PC-3 (cell line): ENCODE data around the gene MYO5B.

Experiments used
- CTCF ChIP-seq: fragments of 300-600 bp; sonication (generic); conservative IDR thresholded peaks from 2 replicates; pipeline ENCODE4 v1.5.1; 2017; ENCODE audit warnings: antibody characterized with exemption, low read depth, mild to moderate bottlenecking, low read length
- EZH2 ChIP-seq: fragments of 300-600 bp; sonication (generic); IDR thresholded peaks from one replicate; pipeline ENCODE4 v1.6.1; 2017; ENCODE audit warnings: antibody characterized with exemption, mild to moderate bottlenecking, low read length; ENCODE audit not compliant: unreplicated experiment
- EZH2phosphoT487 ChIP-seq: fragments of 300-600 bp; sonication (generic); IDR thresholded peaks from 2 replicates; pipeline ENCODE4 v1.6.1; 2018; ENCODE audit warnings: mild to moderate bottlenecking, antibody characterized with exemption, low read length, borderline replicate concordance

DNA sequence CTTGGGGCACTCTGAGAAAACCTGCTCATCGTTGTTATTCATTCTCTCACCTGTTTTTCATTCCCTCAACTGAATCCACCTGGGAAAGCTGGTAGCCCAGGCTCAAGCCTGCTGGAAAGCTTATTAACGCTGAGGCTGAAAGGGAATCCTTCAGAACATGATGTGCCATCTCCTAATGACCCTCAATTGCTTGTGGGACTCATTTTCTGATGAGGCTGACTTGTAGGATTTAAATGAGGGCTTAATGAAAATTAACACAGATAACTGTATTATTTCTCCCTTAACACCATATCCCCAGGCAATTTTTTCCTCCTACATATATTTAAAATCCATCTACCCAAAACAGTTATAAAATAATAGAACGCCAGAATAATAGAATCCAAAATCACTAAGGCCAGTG, 218.9 kb downstream of the MYO5B start:
- TF ChIP-seq CTCF, result no peak
- TF ChIP-seq EZH2, result no peak
- no peak for TF ChIP-seq EZH2phosphoT487
